ENCODE results near the gene RIMS4.

The RIMS4 gene

GRCh38 chr20:44799691-44800090, 10.7 kb downstream of the RIMS4 start:
- Histone ChIP-seq H3K9me3 (ENCODE audit: insufficient read depth, low read depth, low read length) (no peaks in the 10 kb centered on the region), H3F3A (ENCODE audit: low read depth) (no peaks in the 10 kb centered on the region), H2AFZ (ENCODE audit: low read length) (no peak overlapping the region), H3K79me2 (ENCODE audit: insufficient read depth, low read length) (no peaks in the 10 kb centered on the region), H3K4me1 (ENCODE audit: insufficient read depth, low read length, poor library complexity, severe bottlenecking) (no peaks in the 10 kb centered on the region), H3K4me2 (ENCODE audit: low read depth, low read length, poor library complexity, severe bottlenecking) (no peak overlapping the region), H3K27me3 (ENCODE audit: insufficient read depth, low read length, poor library complexity, severe bottlenecking) (no peaks in the 10 kb centered on the region), H4K20me1 (ENCODE audit: insufficient read depth, low read length, poor library complexity, severe bottlenecking) (no peaks in the 10 kb centered on the region), H3K36me3 (ENCODE audit: insufficient read depth, low read length) (no peaks in the 10 kb centered on the region), H3K9ac (ENCODE audit: low read depth, low read length, poor library complexity, severe bottlenecking) (no peak overlapping the region), H3K4me3 (ENCODE audit: low read length, poor library complexity, severe bottlenecking) (no peak overlapping the region), H3K9me2 (replicated peaks; ENCODE audit: low read depth, low read length) (no peaks in the 10 kb centered on the region)
- TF ChIP-seq EZH2phosphoT487 (IDR thresholded peaks at IDR 0.05; ENCODE audit: borderline replicate concordance) (no peak), CTCF (conservative IDR thresholded peaks at IDR 0.05; ENCODE audit: low read length) (no peak)

- no peaks in the 10 kb centered on the region for H3K36me3 ChIP-seq (ENCODE audit: insufficient read depth, low read length)
- H3K9ac ChIP-seq (ENCODE audit: low read depth, low read length, poor library complexity, severe bottlenecking), result no peak overlapping the region
- no peak overlapping the region for H3K4me2 ChIP-seq (ENCODE audit: low read depth, low read length, poor library complexity, severe bottlenecking)
- no peaks in the 10 kb centered on the region for H4K20me1 ChIP-seq (ENCODE audit: insufficient read depth, low read length, poor library complexity, severe bottlenecking)
- no peaks in the 10 kb centered on the region for H3K9me2 ChIP-seq (replicated peaks; ENCODE audit: low read depth, low read length)
- no peak overlapping the region for H3K4me3 ChIP-seq (ENCODE audit: low read length, poor library complexity, severe bottlenecking)
- TF ChIP-seq CTCF (conservative IDR thresholded peaks at IDR 0.05; ENCODE audit: low read length), result no peak
- no peak for TF ChIP-seq EZH2phosphoT487 (IDR thresholded peaks at IDR 0.05; ENCODE audit: borderline replicate concordance)
- no peaks in the 10 kb centered on the region for H3K4me1 ChIP-seq (ENCODE audit: insufficient read depth, low read length, poor library complexity, severe bottlenecking)
- no peak overlapping the region for H2AFZ ChIP-seq (ENCODE audit: low read length)
- H3K9me3 ChIP-seq (ENCODE audit: insufficient read depth, low read depth, low read length), result no peaks in the 10 kb centered on the region
- no peaks in the 10 kb centered on the region for H3K27me3 ChIP-seq (ENCODE audit: insufficient read depth, low read length, poor library complexity, severe bottlenecking)
- no peaks in the 10 kb centered on the region for H3F3A ChIP-seq (ENCODE audit: low read depth)
- H3K79me2 ChIP-seq (ENCODE audit: insufficient read depth, low read length), result no peaks in the 10 kb centered on the region
Measured at GRCh38 chr20:44796758-44797457, 13.4 kb downstream of the RIMS4 start.

DNA sequence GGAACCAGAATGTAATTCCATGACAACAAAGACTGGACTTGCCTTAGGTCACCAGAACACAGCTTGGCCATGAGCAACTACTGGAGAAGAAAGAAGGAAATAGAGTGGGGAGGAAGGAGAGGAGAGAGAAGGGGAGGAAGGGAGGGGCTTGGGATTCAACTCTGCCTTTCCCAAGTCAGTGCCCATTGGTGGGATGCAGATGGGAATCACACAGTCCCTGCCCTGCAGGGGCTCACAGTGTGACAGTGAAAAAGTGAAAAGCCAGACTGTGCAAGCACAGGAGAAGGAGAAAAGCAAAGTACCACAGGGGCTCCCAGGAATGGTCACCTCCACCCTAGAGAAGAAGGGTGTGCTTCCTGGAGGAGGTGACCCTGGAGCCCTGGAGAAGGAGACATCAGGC, 14.0 kb downstream of the RIMS4 start:
- H3K4me2 ChIP-seq (ENCODE audit: low read depth, low read length, poor library complexity, severe bottlenecking), result no peak overlapping the region
- H2AFZ ChIP-seq (ENCODE audit: low read length), result no peak overlapping the region
- H3K36me3 ChIP-seq (ENCODE audit: insufficient read depth, low read length), result no peaks in the 10 kb centered on the region
- no peaks in the 10 kb centered on the region for H3K9me2 ChIP-seq (replicated peaks; ENCODE audit: low read depth, low read length)
- no peaks in the 10 kb centered on the region for H4K20me1 ChIP-seq (ENCODE audit: insufficient read depth, low read length, poor library complexity, severe bottlenecking)
- H3K79me2 ChIP-seq (ENCODE audit: insufficient read depth, low read length), result no peaks in the 10 kb centered on the region
- no peaks in the 10 kb centered on the region for H3K9me3 ChIP-seq (ENCODE audit: insufficient read depth, low read depth, low read length)
- no peak overlapping the region for H3K9ac ChIP-seq (ENCODE audit: low read depth, low read length, poor library complexity, severe bottlenecking)
- H3K4me3 ChIP-seq (ENCODE audit: low read length, poor library complexity, severe bottlenecking), result no peak overlapping the region
- H3F3A ChIP-seq (ENCODE audit: low read depth), result no peaks in the 10 kb centered on the region
- no peaks in the 10 kb centered on the region for H3K4me1 ChIP-seq (ENCODE audit: insufficient read depth, low read length, poor library complexity, severe bottlenecking)
- no peaks in the 10 kb centered on the region for H3K27me3 ChIP-seq (ENCODE audit: insufficient read depth, low read length, poor library complexity, severe bottlenecking)
- no peak for TF ChIP-seq EZH2phosphoT487 (IDR thresholded peaks at IDR 0.05; ENCODE audit: borderline replicate concordance)
- no peak for TF ChIP-seq CTCF (conservative IDR thresholded peaks at IDR 0.05; ENCODE audit: low read length)
